ENCODE results near the gene SDR39U1.

Gene SDR39U1

DNA sequence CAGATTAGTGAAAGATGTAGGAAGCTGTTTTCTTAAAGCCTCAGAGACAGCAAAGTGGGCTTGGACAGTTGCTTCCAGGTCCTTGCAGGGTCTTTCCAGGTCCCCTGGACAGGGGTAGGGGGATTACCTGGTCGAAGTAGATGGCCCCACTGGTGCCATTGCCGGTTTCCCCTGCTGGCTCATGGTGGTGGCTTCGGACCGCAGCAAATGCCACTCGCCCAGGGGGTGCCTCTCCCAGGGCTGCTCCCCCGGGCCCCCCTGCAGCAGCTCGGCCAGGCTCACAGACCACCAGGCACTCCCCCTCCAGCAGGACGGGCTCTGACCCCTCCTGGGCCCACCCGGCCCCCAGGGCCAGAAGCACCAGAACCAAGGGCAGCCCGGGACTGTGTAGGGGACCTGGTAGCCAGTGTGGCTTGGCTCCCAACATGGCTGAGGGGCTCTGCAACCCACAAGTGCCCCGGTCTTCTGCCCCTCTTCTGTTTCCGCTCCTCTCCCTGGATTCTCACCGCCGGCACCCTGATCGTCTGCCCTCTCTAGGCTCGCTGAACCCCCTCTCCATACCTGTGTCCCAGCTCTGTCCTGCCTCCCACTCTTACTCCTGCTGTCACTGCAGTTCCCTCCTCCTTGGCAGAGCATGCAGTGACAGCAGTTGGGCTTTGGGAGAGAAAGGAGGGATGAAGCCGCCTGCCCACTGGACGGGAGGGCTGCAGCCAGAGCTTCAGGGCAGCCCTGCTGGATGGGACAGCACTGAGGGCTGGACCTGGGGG lies 13.8 kb downstream of the SDR39U1 start:
- ATAC-seq: no peak

DNA sequence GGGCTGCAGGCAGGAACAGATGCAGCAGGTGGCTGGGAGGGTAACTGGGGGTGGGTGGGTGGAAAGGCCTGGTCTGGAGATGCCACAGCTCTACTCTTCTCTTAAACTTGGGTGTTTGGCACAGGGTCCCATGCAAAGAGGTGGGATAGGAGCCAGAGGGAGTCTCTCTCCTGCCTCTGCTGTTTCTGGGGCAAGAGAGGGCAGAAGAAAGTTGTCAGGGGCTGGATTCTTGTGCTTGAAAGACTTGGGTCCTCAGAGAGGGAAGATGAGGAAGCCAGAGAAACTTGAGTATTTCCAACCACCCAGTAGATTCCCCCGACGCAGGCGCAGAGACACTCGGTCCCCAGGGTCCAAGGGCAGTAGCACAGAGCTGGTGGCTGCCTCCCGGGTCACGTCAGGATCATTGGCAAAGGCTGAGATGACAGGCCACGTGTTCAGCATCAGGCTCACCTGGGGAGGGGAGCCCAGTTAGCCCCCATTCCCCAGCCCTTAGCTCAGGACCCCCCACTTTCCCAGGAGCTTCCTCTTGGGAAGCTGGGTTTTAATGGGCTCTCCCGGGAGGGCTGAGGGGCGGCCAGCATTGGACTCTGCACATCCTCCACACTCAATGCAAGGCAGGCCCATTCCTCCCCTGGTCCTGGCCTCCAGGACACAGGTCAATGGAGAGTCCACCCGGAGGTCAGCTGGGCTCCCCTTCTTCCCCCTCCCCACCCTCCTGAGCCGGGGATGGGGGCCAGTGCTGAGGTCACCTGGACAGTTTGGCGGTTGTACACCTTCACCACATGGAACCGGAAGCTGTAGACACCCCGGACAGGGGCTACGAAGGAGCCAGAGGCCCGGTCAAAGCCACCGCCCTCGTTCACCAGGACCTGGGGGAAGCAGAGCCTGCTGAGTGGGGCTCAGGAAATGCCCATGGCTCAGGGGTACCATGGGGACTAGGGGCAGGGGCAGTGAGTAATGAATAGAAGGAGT lies 14.8 kb downstream of the SDR39U1 start:
- no peak for ATAC-seq

DNA sequence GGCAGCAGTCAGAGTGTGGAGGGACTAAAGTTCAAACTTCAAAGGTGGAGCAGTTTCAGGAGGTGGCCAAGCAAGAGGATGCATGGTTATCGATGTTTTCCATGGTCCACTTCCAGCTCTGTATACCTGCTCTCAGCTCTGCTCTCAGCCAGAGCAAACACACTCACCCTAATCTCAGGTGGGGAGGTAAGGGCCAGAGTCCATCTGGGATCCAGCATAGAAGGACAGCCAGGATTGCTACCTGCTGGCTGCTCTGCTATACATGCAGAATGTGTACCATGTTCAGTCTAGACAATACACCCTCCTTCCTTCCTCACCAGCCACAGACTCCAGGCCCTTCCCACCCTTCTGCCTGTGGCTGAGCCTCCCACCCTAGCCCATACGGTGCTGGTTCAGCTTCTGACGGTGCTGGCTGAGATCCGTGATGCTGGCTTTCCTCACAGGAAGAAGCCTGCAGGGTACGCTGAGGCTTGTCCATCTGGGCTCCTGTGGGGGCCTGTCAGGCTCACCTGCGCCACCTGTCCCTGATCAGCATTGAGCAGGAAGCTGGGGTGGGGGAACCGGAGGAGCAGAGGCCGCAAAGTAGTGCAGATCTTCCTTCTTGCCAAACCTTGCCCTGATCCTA lies 15.6 kb downstream of the SDR39U1 start:
- no peak for ATAC-seq

DNA sequence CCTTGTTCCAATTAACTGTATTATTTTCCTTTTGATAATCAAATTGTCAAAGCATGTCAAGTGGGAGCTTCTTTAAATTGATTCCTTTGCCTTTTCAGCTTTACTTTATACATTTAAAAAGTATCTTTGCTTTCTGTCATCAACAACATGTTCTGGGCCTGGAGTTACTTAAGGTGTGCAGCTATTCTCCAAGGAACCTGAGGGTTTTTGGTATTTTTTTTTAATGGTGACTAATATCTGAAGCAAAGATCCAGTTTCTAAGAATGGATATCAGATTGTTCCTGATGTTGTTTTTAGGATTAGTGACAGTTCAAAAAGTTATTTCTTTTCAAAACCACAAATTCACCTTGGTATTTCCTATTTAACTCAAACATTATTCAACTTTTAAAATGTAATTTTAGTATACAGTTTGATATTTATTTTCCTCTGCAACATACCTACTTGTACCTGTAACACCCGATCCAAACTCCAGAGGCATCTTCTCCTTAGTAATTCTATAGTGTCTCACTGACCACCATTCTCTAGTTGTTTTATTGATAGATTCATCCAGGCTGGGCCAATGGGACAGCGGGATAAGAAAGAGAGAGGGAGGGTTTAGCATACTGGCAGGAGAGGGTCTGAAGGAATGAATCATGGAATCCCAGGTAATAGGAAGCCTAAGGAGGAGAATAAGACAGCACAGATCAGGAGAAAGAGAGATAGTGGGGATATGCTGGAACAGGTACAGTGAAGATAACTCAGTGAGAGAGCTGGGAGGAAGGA lies 16.2 kb downstream of the SDR39U1 start:
- ATAC-seq: no peak

DNA sequence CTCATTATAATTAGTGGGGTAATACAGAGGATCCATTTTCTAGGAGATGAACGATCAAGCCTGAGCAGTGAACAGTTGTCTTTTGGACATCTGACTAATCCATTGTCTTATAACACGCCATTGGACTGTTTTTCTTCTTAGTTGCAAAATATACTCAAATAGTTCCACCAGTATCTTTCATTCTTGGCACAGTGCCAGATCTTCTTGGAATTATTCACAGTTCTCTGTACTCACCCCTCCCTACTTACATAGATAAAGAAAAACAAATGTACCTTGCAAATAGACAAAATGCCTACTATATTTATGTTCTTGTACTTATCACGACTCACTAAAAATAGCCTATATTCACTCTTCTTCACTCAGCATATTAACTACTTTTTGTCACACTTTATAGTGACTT lies 16.9 kb downstream of the SDR39U1 start:
- ATAC-seq: peak in 1 of 2 donors; percentile 6

DNA sequence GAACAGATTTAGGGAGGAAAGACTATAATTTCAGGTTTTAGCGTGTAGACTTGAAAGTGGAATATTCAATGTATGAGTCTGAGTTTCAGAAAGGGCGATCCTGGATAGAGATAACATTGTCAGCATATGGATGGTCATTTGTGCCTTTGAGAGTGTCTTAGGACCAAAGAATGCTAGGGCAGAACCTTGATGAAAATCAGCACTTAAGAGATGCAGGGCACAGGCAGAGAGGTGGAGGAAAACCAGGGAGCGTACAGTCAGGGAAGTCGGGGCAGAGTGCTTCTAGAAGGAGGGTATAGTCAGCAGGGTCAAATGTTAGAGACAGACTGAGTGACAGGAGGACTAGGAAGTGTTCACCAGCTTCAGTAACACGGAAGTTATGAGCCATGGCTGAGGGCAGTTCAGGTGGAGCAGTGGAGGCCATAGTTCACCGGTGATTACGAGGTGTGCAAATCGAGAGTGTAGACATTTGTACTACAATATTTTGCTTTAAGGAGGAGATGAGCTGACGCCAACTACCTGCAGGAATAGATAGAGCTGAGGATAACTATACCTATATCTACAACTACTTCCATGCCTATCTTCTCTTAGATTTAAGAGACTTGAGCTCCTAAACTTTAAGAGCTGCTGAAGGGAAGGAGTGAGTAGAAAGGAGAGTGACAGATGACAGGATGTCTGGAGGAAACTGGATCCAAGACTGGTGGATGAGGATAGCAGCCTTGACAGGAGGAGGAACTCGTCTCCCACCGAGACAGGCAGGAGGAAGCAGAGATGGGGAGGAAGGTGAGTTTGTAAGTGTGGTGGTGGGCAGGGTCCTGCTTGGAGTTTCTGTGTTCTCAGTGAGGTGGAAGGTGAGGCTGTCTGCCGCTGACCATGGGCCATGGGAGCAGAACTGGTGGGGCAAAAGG lies 19.6 kb downstream of the SDR39U1 start:
- no peak for ATAC-seq

DNA sequence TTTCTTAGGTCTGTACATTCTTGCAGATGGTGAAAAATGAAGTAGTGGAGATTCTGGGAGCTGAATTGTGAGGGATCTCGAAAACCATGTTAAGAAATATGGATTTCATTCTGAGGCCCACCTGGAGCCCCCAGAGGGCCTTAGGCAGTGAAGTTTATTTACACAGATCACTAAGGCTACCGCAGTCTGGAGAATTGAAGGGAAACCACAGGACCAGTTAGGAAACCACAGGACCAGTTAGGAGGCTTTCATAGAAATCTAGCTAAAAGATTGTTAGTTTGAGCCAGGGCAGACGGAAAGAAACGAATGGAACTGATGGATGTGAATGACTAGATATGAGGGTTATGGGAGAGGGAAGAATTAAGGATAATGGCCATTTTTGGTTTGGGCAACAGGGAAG lies 20.3 kb downstream of the SDR39U1 start:
- ATAC-seq: no peak

DNA sequence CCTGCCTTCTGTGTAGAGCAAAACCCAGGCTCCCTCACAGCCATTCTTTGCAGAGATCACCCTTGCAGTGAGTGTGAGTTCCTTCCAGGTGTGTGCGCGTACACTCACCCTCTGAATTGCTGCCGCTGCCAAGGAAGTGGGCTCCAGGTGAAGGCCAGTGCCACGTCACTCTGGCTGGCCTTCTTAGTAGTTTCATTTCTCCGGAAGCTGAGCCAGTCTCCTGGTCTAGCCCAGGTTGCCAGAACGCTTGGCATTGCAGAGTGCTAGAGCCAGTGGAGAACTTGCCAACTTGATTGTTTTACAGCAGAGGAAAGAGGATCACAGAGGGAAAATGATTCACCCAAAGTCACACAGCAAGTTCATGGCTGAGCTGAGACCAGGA lies 24.1 kb downstream of the SDR39U1 start:
- ATAC-seq: no peak

DNA sequence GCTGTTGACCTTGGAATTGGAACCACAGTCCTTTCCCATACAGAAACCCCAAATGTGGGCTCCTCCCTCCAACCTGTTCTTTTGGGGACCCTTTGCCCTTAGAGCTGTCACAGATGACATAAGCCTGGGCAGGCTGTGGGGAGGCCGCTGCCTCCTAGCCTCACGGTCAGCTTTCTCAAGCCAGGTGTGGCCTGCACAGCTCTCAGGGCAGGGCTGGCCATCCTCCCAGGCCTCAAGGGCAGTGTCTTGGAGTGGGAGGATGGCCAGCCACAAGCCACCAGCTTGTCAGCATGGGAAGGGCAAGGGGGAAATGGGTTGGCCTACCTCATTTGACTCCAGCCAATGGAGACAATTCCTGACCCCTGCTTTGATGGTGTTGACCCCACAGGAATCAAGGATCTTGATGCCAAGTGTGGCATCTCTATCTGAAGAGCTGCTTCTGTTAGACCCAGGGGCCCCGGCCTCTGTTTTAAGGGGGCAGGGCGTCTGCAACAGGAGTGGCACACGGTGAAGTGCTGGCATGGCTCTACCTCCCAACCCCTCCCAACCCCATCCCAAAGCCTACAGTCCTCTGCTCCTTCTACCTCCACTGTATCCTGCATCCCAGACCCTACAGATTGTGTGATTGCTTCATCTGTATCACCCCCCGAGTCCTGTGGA lies 24.6 kb downstream of the SDR39U1 start:
- no peak for ATAC-seq

DNA sequence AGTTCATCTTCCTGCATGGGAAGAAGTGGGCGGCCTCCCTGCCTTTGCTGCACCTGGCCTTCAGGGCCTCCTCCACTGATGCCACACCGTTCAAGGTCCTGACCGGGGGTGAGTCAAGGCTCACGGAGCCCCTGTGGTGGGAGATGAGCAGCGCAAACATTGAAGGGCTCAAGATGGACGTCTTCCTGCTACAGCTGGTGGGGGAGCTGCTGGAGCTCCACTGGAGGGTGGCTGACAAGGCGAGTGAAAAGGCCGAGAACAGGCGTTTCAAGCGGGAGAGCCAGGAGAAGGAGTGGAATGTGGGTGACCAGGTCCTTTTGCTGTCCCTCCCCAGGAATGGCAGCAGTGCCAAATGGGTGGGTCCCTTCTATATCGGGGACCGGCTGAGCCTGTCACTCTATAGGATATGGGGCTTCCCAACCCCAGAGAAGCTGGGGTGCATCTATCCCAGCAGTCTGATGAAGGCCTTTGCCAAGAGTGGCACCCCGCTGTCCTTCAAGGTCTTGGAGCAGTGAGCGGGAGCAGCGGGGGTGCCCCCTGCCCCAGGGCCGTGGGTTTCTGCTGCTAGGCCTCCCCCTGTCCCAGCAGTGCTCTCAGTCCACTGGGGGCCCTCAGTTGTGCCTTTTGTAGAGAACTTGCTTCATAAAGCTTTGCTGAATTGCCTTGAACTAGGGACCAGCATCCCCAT lies 25.5 kb downstream of the SDR39U1 start:
- ATAC-seq: no peak

DNA sequence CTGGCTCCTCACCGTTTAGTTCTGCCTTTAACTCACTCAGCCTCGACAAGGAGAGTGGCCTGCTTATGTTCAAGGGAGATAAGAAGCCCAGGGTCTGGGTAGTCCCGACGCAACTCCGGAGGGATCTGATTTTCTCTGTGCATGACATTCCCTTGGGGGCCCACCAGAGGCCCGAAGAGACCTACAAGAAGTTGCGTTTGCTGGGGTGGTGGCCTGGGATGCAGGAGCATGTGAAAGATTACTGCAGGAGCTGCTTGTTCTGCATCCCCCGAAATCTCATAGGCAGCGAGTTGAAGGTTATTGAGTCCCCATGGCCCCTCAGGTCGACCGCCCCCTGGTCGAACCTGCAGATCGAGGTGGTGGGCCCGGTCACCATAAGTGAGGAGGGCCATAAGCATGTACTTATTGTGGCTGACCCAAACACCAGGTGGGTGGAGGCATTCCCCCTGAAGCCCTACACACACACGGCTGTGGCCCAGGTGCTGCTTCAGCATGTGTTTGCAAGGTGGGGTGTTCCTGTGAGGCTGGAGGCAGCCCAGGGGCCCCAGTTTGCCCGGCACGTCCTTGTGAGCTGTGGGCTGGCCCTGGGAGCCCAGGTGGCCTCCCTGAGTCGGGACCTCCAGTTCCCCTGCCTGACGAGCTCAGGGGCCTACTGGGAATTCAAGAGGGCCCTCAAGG lies 26.2 kb downstream of the SDR39U1 start:
- ATAC-seq: no peak

DNA sequence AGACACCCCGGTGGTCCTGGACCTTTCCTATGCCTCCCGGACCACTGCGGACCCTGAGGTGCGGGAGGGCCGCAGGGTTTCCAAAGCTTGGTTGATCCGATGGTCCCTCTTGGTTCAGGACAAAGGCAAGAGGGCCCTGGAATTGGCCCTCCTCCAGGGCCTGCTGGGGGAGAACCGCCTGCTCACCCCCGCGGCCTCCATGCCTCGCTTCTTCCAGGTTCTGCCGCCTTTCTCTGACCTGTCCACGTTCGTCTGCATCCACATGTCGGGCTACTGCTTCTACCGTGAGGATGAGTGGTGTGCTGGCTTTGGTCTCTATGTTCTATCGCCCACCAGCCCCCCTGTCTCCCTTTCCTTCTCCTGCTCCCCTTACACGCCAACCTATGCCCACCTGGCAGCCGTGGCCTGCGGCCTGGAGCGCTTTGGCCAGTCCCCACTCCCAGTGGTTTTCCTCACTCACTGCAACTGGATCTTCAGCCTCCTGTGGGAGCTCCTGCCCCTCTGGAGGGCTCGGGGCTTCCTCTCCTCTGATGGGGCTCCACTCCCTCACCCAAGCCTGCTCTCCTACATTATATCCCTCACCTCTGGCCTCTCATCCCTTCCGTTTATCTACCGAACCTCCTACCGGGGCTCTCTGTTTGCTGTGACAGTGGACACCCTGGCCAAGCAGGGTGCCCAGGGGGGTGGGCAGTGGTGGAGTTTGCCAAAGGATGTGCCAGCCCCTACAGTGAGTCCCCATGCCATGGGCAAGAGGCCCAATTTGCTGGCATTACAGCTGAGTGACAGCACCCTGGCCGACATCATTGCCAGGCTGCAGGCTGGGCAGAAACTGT lies 26.9 kb downstream of the SDR39U1 start:
- ATAC-seq: no peak

DNA sequence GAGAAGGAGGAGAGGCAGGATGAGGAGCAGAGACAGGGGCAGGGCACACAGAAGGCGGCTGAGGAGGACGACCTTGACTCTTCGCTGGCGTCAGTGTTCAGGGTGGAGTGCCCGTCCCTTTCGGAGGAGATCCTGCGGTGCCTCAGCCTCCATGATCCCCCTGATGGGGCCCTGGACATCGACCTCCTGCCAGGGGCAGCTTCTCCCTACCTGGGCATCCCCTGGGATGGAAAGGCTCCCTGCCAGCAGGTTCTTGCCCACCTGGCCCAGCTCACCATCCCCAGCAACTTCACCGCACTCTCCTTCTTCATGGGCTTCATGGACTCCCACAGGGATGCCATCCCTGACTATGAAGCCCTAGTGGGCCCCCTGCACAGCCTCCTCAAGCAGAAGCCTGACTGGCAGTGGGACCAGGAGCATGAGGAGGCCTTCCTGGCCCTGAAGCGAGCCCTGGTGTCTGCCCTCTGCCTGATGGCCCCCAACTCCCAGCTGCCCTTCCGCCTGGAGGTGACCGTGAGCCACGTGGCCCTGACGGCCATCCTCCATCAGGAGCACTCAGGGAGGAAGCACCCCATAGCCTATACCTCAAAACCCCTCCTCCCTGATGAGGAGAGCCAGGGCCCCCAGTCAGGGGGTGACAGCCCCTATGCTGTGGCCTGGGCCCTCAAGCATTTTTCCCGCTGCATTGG lies 27.7 kb downstream of the SDR39U1 start:
- ATAC-seq: no peak

DNA sequence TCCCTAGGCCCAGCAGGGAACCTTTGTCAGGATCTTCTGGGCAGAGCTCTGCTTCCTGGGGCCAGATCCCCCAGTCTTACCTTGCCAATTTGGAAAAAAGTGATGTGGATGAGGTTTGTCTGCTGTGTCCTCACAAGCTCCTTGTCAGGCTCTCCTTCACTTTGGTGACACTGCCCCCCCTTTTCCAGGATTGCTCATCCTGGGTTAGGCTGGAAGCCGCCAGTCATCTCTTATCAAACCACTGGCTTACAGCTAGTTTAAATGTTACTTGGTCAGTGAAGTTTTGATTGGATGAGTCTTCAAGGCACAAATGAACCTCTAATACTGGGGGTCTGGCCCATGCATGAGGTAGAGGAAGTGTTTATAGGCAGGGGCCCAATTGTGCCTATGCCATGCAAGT lies 28.5 kb downstream of the SDR39U1 start:
- ATAC-seq: no peak

DNA sequence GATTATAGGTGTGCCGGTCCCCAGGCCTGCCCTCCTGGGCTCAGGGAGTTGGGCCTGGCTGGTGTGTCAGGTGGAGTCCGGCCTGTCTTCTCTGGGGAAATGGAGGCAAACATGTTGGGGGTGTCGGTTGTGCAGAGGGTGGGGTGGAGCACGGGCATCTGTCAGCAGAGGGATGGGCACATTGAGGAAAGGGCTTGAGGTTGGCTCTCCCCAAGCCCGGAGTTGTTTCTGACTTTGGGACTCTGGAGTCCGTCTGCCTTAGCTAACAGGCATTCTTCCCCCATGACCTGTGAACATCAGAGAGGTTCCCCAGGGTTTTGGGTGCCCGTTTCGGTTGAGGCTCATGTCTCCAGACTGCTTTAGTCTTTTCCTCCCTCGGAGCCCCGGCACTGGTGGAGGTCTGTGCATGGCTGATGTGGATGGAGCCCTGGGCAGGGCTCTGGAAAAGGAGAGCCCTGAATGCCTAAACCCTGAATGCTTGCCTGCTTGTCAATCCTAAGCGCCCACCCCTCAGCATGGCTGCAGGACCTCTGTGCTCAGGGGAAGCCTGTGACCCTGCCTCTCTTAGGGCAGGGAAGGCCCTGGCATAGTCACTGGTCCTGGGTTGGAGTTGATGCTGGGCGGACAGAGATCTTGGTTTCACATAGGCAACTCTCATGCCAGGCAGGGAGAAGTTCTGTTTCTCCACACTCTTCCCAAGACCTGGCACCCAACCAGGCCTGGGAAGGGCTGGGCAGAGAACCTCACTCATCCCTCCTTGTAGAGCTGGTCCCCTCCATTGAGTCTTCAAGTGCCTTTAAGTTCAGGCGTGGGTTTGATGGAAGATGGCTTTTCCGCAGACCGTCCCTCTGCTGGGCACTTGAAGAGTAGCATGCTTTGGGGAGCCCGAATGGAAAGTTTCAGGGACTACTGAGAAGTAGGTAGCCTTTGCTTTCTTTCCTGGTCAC lies 30.9 kb downstream of the SDR39U1 start:
- peak; percentile 24 to 48 for ATAC-seq

DNA sequence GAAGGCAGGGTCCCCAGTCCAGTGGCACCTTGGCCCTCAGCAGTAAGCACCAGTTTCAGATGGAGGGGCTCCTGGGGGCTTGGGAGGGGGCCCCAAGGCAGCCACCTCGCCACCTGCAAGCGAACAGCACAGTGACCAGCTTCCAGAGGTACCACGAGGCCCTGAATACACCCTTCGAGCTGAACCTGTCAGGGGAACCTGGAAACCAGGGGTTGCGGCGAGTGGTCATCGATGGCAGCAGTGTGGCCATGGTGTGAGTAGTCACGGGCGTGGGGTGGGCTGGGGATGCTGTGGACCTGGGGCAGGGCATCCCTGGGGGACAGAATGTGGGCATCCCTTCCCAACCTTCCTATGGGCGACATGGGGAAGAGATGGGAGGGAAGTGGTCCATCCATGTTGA lies 32.6 kb downstream of the SDR39U1 start:
- no peak for ATAC-seq

DNA sequence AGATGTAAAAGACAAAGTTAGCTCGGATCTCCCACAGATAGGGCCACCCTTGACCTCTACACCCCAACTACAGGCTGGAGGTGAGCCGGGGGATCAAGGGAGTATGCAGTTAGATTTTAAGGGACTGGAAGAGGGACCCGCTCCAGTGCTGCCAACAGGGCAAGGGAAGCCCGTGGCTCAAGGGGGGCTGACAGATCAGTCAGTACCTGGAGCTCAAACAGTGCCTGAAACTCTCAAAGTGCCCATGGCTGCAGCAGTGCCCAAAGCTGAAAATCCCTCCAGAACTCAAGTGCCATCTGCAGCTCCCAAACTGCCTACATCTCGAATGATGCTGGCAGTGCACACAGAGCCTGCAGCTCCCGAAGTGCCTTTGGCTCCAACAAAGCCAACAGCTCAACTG lies 33.4 kb downstream of the SDR39U1 start:
- no peak for ATAC-seq

Data from activated CD4-positive, CD25-positive, alpha-beta regulatory T cell treated with anti-CD3 and anti-CD28 coated beads, Interleukin-2, amount 50 U/mL, for 24 hours (primary cell).